NCI-H1048 (cell line): Measurements from ENCODE around the gene DLEC1.

Source experiments
- DNase-seq: peaks from one replicate; lab custom pipeline; 2025; lab: John Stamatoyannopoulos, UW

DLEC1 gene

GRCh38 chr3:38137615-38138348 is 98.8 kb downstream of the DLEC1 start:
- DNase-seq: no peak

- DNase-seq: peak; percentile 9
These were observed 99.6 kb downstream of the DLEC1 start, which contains the start of gene MYD88 for GRCh38 chr3:38138349-38139190. Gene MYD88, plus strand, starts transcription at chr3:38138661. Its CDS starts 40 bp downstream, at chr3:38138701.

- DNase-seq: no peak
These were observed 100.2 kb downstream of the DLEC1 start for GRCh38 chr3:38139191-38139590.

- no peak for DNase-seq
These were observed 100.6 kb downstream of the DLEC1 start for GRCh38 chr3:38139652-38140051.

- no peak for DNase-seq
These were observed 101.5 kb downstream of the DLEC1 start for GRCh38 chr3:38140326-38141172.

GRCh38 chr3:38141173-38141951 is 102.4 kb downstream of the DLEC1 start:
- DNase-seq: no peak

- DNase-seq: no peak
These were observed 102.9 kb downstream of the DLEC1 start for GRCh38 chr3:38141952-38142273.

- DNase-seq: no peak
These were observed 104.0 kb downstream of the DLEC1 start for GRCh38 chr3:38142959-38143358.

- DNase-seq: no peak
These were observed 104.5 kb downstream of the DLEC1 start for GRCh38 chr3:38143511-38143910.

GRCh38 chr3:38146504-38146903 is 107.5 kb downstream of the DLEC1 start:
- DNase-seq: no peak

GRCh38 chr3:38147421-38147820 is 108.4 kb downstream of the DLEC1 start:
- no peak for DNase-seq

- DNase-seq: no peak
These were observed 109.4 kb downstream of the DLEC1 start for GRCh38 chr3:38148311-38148882.

- no peak for DNase-seq
These were observed 110.7 kb downstream of the DLEC1 start for GRCh38 chr3:38149708-38150107.

- no peak for DNase-seq
These were observed 111.9 kb downstream of the DLEC1 start for GRCh38 chr3:38150780-38151528.

- no peak for DNase-seq
These were observed 112.8 kb downstream of the DLEC1 start for GRCh38 chr3:38151667-38152265.

GRCh38 chr3:38152609-38153008 is 113.6 kb downstream of the DLEC1 start:
- DNase-seq: no peak

GRCh38 chr3:38153221-38153620 is 114.2 kb downstream of the DLEC1 start:
- no peak for DNase-seq

- DNase-seq: no peak
These were observed 115.1 kb downstream of the DLEC1 start for GRCh38 chr3:38154033-38154494.

GRCh38 chr3:38154625-38155255 is 115.7 kb downstream of the DLEC1 start:
- no peak for DNase-seq

- DNase-seq: no peak
These were observed 116.8 kb downstream of the DLEC1 start for GRCh38 chr3:38155825-38156224.
